RPMI7951 (cell line): ENCODE measurements around the gene ODAD3. TPM values are rescaled to one million over a fixed set of nuclear protein-coding genes. Genes with fewer than 3 reads are reported as not detected.
"Not testable (repeated sequence)": the region's sequence is repeated elsewhere in the genome, so short reads cannot be mapped to it uniquely, and the experiment has no call there.

ENCODE experiments used
- DNase-seq: peaks from one replicate; pipeline ENCODE4 v3.0.0-alpha.2; 2012; ENCODE audit warnings: low read depth
- total RNA-seq: library from RNA; depleted of rRNA; stranded (reverse); fragments of >200 nt; shearing (Covaris generic); gene quantifications from 2 replicates; pipeline ENCODE4 v1.2.3, GENCODE V29; 2014

Gene ODAD3
- total RNA-seq, 1 experiment from 2014 or later = 2.3 TPM

GRCh38 chr19:11437955-11438354, 3.0 kb upstream of the ODAD3 start:
- DNase-seq = no peak

DNA sequence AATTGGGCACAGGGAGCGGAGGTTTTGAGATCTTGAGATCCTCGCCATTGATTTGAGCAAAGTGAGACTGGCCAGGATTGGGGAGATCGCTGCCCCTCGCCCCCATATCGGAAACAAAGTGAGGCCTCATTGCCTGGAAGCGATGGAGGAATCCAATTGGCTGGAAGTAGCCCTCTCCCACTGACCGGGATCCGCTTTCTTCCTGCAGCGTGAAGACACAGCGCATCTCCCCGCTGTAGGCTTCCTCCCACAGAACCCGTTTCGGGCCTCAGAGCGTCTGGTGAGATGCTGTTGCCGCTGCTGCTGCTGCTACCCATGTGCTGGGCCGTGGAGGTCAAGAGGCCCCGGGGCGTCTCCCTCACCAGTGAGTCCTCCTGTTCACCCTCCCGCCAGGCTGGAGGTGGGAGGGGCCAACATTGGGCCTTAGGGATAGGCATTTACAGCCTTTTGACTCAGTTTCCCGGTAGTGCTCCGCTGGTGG, 952 bp upstream of the ODAD3 start:
- DNase-seq = peak; percentile 28

DNA sequence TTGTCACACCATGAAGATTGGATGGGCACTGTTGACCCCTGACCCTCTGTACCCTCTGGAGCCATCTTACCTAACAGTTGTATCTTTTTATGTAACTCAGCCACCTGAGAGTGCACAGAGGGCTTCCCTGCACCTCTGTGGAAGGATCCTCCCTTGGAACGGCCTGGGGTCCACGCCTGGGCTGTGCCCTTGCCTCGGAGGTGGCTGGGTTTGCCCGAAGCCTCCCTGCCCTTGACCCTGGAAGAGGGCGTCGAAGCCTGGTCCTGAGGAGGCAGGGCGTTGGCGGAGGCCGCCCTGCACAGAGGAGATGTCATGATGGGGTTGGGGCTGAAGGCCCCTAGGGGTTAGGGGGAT, 241 bp downstream of the ODAD3 start:
- DNase-seq = no peak

DNA sequence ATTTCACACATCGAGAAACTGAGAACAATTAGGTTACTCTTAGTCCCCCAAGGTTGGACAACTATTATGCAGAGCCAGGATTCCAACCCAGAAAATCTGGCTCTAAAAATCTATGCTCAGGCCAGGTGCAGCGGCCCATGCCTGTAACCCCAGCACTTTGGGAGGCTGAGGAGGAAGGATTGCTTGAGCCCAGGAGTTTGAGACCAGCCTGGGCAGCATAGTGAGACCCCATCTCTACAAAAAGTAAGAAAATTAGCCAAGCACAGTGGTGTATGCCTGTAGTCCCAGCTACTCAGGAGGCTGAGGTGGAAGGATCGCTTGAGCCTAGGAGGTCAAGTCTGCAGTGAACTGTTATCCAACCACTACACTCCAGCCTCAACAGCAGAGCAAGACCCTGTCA, 1.4 kb downstream of the ODAD3 start:
- DNase-seq = not testable (repeated sequence)

DNA sequence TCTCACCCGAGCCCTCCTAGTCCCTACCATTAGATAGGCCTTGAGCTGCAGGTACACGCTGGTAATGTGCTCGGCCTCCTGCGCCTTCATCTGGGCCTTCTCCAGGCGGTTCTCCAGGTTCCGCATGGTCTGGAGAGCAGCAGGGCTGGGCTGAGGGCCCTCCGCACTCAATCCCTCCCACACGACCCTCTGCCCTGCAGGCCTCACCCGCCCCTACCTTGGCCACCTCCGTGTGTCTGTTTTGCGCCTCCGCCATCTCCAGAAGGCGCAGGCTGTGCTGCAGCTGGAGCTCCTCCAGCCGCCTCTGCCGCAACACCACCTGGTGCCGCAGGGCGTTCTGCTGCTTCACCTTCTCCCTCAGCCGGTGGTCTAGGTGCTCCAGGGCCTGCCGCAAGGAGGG, 8.3 kb downstream of the ODAD3 start:
- DNase-seq = no peak

GRCh38 chr19:11425719-11426457, 9.0 kb downstream of the ODAD3 start:
- DNase-seq = no peak

DNA sequence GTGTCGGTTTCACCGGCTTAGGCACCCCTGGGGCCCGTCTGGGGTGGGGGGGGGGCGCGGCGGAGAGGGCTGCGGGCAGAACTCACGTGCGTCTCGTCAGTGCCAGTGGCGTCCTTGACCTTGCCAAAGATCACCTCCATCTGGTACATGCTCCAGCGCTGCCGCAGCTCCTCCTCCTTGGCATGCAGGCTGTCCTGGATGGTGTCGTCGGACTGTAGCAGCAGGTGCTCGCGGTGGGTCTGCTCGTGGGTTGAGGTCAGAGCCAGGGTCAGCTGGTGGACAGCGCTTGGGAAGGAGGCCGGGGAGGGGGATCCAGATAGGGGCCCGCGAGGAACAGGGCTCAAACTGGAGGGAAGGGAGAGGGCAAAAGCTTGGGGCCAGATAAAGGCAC, 11.1 kb downstream of the ODAD3 start:
- no peak for DNase-seq

DNA sequence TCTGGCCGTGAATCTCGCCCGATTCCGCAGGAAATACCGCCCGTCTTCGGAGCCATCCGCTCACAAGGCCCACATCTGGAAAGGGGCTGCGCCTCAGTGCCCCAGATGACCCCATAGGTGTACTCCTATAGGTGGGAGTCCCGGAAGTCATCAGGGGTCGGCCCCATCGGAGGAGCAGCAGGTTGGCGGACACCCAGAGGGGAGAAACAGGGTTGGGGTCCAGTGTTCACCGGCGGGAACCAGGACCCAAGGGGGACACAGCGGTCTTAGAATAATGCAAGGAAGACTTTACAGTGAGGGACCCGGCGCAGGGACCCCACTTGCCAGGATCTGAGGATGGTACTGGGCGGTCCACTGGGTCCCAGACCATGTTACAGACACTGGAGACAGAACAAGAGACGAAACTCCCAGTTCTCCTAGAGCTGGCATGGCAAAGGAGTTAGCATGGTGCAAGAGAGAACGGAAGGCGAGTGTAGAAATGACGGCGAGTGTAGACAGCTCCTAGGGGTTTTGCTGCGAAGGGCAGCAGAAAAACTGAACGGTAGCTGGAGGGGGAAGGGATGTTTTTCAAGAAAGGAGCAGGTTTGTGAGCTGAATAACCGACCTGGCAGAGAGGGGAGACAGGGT, 11.6 kb downstream of the ODAD3 start:
- no peak for DNase-seq

DNA sequence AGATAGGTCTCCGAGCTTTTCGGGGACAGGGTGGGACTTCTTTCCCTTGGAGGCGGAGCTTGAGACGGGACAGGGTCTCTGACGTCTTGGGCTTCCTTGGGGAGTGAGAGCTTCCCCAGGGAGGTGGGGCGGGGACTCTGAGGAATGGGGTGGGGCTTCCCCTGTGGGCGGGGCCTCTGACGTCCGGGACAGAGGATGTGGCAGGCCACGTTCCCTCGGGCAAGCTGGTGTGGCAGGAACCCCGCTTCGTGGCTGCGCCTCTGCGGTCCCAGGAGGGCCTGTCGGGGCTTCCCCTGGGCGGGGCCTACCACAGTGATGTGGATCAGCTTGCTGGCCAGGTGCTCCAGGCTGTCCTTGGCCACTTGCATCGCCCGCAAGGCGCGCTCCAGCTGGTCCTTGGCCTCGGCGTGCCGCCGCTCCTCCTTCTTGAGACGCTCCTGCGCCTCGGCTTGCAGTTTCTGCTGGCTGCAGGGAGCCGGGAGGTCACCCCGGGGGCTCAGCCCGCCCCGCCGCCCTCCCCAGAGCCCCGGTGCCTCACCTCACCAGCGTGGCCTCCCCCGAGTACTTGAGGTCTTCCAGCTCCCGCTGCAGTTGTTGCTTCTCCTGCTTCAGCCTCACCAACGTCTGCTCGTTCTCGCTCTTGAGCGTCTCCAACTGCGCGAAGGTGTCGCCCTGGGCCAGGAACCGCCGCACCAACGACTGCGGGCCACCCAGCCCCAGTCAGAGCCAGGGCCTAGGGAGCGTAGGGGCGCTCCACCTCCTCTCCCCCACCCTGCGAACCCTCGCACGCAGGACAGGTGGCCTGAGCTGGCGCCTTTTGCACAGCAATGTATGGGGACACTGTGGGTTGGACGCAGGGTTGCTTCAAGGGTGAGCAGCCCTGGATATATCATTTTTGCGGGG, 12.5 kb downstream of the ODAD3 start:
- DNase-seq = peak; percentile 92

- peak; percentile 16 for DNase-seq
Observed at GRCh38 chr19:11421371-11422098, 13.4 kb downstream of the ODAD3 start.

- DNase-seq = peak; percentile 80
Observed at GRCh38 chr19:11420429-11421370, 14.2 kb downstream of the ODAD3 start.

GRCh38 chr19:11418549-11419506, 16.1 kb downstream of the ODAD3 start, which contains the start of gene RGL3:
TSS of gene RGL3 (minus strand) at chr19:11419314. CDS start at chr19:11419278, 36 bp downstream.
- peak; percentile 46 for DNase-seq

- no peak for DNase-seq
Observed at GRCh38 chr19:11418094-11418548, 16.8 kb downstream of the ODAD3 start.

GRCh38 chr19:11416346-11417052, 18.4 kb downstream of the ODAD3 start:
- DNase-seq = no peak

DNA sequence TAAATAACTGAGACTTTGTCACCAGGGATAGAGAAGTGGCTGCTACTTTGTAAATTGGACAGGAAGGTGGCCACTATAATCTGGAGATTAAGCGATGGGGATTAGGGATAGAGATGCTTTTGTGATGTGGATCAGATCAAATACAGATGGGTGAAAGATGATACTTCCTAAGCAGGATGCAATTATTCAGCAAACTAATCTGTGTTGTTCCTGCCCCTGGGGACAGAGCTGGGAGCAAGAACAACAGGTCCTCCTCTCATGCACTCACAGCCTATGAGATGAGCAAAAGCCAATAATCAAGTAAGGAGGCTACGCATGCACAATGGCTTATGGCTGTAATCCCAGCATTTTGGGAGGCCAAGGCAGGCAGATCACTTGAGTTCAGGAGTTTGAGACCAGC, 20.4 kb downstream of the ODAD3 start:
- DNase-seq = no peak

DNA sequence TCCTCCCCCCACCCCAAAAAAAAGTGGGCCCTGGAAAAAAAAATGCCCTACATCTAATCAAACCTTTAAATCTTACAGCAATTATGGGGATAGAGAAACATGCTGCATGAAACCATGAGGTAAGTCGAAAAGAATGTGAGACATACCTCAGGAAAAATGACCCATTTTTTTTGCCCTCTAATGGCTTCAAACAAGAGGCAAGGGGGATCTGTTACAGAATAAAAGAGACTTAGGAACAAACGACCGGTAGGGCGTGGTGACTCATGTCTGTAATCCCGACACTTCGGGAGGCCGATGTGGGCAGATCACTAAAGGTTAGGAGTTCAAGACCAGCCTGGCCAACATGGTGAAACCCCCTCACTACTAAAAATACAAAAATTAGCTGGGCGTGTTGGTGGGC, 24.2 kb downstream of the ODAD3 start:
- peak; percentile 41 for DNase-seq

DNA sequence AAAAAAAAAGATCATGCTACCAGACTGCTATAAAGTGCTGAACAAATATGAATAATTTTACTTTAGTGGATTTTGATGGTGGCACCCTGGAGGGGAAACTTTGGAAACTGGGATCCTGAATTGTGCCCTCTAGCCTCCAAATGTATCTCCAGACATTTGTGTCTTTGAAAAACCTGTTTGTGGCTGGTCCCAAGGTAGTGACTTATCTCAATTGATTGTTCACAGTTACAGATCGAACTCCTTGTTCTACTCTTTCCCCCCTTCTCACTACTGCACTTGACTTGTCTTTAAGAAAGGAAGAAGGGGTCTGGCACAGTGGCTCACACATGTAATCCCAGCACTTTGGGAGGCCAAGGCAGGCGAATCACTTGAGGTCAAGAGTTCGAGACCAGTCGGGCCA, 26.3 kb downstream of the ODAD3 start:
- DNase-seq = no peak

- not testable (repeated sequence) for DNase-seq
Observed at GRCh38 chr19:11406703-11407236, 28.2 kb downstream of the ODAD3 start.
